ENCODE data around the gene SYT1.
"Not testable (repeated sequence)": the region's sequence is repeated elsewhere in the genome, so short reads cannot be mapped to it uniquely, and the experiment has no call there.

SYT1 gene

DNA sequence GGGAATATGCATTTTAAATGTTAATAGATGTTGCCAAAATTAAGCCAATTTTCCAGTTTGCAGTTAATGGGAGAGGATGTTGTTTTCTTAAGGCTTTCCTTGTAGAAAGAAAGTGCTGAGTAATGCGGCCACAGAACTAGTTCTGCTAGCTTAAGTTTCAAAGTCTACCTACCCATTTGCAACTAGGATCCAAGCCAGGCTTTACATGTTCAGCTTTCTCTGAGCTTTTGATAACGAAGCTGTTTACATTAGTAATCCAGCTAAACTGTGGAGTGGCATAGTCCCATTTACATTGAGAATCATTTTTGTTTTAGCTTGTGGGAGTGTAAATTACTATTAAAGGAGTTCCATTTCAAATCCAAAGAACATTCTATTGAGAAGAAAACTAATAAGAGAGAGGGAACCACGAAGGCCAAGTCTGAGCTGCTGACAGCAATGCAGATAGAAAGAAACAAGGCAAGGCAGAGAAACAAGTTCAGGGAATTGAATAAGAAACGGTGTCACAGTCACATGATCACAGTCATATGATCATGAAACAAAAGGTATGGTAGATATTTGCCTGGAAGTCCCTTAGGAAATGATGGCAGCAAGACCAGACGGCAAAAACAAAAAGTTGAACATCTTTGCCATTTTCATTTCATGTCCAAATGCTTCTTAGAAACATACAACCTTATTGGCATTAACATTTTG, 551.3 kb downstream of the SYT1 start:
- no peak for DNase-seq

DNA sequence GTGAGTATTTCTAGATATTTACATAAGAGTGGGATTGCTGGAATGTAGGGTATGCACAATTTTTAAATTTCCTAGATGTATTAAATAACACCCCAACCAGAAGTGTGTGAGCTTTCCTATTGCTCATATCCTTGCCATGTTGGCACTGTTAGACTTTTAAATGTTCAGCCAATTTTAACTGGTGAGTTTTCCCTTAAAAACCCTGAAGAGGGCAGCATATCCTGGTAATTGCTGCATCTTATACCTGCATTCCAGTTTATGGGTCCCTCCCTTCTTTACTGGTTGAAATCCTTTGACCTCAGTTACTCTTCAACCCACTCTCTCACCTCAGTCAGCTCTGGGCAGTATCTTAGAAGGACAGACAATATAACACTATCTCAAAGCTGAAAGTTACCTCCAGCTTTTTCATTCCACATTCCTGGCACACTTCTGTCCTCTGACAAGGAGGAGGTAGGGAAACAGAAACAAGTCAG, 555.6 kb downstream of the SYT1 start:
- DNase-seq = no peak

DNA sequence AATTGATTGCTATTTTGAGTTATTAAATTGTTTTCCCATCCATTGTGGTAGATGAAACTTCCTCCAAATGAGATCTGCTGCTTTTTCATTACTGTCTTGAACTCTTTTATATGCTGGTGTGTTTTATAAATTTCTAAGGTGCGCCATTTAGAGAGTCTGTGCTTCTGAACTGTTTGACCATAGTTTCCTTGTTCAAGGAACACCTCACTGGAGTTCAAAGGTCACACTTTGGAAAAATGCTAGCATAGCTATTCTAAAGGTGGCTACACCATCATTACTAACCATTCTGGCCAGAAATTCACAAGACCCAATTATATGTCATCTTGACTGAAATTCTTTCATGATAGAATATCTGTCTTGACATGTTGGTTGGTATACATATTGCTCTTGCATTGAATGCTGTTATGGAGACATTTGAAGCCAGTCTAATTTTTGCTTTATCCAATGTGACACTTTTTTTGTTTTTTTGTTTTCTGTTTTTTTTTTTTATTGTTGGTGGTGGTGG, 556.7 kb downstream of the SYT1 start:
- no peak for DNase-seq

DNA sequence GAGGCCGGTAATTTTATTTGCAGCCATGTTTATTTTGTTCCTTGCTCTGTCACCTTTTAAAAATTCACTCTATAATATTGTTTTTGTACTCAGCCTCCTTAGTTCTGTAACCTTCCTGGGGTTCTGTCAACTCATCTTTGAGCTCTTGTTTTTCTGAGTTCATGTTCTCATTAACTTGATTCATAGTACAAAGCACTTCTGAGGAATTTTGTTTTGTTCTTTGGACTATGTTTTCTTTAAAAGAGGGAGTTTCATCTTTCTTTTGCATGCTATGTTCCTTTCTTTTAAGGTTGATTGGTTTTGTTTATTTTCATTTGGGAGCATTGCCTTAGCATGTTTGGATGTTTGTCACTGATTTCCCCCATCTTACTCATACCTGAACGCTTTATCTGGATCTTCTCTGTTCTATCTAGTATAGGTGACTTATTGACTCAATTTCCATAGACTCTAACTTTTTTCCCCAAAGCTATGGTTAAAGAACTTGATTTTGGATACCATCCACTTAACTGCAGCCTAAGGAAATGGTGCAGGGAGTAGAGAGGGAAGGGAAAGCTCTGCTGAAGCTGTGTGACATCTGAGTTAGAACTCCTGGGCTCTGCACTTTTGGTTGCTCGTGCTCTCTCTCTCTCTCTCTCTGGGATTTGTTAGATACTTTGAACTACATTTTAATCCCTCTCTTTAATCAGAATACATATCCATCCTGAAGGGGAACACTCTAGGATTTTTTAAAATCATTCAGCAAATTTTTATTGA, 557.7 kb downstream of the SYT1 start:
- no peak for DNase-seq

DNA sequence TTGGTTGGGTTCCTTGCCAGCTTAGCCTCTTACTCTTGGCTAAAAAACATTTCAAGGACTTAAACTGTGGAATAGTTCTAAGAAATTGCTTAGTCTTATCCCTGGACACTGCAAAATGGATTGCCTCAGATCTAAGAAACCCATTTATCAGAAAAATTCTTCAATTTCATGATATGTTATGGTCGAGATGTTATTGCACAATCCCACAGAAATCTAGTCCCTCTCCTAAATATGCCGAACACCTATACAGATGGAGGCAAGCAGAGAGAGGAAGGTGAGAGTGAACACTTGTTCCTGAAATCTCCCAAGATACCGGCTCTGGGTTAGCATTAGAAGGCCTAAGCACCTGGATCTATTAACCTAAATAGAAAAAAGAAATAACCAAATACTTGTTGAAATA, 559.0 kb downstream of the SYT1 start:
- no peak for DNase-seq

DNA sequence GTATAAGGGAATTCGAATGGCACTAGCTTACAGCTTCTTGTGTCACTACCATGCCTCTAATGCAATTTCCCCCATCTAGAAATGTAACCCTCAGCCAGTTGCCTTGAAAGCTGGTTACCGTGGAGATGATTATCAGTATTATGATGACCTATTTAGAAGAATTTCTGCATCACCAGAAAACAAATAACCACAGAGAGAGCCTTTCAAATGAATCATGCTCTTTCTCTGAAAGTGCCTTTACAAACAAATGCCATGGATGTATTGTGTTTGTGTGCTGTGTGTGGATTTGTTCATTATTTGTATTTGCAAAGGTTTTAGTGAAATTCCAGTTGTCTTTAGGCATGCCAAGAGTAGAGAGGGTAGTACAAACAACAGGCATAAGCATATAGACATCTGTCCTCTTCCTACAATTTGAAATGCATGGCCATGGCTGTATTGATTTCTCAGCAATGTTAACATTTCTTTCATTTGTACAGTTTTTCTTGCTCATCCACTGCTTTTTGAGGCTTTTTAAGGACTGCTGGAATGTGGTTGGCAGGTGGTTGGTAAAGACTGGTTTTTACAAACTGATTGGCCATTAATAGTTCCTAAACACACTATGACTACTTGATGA, 559.6 kb downstream of the SYT1 start:
- no peak for DNase-seq

DNA sequence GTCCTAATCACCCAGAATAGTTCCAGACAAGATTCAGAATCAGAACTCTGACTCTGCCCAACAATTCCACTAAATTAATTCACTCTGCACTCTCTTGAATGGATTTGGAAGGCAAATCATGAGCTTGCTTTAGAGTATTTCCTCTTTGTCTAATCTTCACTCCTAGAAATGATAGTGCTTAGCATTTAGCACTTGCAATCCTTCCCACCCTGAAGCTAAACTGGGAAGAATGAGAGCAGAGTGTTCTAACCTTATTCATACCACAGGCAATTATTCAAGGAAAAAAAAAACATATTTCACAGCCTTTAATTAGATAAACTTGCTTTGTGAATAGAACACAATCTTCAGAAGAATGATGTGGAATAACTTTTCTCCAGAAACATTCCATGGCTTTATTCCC, 561.5 kb downstream of the SYT1 start:
- DNase-seq = no peak

DNA sequence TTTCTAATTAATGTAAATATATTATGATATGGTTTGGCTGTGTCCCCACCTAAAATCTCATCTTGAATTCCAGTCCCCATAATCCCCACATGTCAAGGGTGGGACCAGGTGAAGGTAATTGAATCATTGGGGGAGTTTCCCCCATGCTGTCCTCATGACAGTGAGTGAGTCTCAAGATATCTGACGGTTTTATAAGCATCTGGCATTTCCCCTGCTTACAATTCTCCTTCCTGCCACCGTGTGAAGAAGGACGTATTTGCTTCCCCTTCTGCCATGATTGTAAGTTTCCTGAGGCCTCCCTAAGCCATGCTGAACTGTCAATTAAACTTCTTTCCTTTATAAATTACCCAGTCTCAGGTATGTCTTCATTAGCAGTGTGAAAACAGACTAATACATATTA, 562.2 kb downstream of the SYT1 start:
- DNase-seq = not testable (repeated sequence)

DNA sequence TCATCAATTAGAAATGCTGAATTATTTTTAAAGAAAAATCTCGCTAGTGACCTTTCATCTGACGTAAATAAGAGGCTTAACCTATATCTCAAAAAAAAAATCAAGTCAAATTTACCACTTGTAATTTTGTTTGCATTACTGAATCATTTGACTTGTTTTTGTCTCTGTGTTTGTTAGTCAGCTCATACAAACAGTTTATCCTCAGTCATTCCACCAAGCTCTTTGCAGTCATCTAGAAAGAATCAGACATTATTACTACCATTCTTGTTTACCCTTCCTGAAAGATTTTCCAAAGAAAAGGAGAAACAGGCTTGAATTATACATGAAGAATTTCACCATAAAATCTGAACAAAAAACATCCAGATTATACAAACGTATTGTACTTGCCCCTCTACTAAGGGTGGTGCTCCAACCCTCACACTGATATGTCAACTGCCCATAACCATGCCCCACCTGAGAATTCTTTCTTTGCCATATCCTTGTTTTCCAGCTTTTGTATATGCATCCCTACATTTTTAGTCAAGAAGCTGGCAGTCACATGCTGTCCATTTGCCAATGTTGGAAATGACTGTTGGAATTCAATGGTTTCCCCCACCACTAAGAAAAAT, 569.0 kb downstream of the SYT1 start:
- DNase-seq = no peak

DNA sequence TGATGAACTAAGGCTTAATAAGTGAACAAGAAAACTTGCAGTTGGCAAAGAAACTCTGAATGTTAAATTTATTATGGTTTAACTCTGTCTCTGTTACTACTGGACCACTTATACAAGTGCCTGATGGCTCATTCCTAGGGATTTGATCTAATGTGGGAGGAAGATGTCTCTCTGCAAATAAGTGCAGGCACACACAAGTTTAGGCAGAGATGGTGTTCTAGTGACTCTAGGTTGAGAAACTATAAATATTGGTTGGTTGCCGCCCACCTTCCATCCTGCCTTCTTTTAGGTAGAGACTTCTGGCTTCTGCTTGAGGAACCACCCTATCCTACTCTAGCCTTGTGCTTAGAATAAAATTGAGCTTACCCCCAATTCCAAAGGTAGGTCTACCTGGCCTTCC, 570.0 kb downstream of the SYT1 start:
- DNase-seq = no peak

DNA sequence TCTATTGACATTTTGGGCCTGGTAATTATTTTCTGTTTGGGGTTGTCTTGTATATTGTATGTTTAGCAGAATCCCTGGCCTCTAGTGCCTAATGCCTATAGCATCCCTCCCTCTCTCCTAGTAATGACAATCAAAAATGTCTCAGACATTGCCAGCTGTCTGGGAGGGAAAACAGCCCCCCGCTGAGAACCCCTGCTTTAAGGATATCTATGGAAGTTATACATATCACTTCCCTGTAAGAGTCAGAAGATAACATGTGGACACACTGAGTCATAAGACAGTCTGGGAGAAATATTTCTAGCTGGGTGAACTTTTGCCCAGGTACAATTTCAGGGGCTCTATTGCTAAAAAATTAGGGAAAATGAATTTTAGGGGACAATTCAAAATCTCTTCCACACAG, 571.2 kb downstream of the SYT1 start:
- DNase-seq = no peak

DNA sequence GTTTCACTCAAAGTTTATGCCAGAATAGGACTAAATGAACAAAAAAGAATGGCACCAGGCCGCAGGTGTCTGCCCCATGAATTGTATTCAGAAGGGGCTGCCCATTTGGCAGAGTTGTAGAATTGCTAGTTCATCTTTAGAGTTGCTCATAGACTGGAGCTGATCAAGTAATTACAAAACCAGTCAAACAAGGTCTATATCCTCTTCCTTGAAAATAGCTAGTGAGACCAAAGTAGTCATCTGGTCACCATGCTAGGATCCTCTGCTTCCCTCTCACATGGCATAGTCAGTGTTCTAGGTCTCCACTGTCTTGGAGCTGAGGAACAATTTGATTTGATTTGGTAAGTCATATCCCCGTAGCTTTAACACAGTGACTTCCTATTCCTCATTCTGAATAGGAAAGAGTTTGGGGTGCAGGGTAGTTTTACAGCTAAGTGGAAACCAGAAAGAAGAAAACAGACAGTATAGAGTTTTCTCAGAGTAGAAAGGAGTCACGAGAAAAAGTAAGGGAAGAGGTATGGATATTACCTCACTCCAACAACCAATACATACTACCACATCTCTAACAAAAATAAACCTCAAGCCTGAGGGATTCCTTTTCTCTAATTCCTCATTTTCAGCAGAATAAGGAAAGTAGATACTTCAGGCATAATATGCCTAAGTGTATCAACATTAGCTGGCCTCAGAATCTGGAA, 574.1 kb downstream of the SYT1 start:
- no peak for DNase-seq

DNA sequence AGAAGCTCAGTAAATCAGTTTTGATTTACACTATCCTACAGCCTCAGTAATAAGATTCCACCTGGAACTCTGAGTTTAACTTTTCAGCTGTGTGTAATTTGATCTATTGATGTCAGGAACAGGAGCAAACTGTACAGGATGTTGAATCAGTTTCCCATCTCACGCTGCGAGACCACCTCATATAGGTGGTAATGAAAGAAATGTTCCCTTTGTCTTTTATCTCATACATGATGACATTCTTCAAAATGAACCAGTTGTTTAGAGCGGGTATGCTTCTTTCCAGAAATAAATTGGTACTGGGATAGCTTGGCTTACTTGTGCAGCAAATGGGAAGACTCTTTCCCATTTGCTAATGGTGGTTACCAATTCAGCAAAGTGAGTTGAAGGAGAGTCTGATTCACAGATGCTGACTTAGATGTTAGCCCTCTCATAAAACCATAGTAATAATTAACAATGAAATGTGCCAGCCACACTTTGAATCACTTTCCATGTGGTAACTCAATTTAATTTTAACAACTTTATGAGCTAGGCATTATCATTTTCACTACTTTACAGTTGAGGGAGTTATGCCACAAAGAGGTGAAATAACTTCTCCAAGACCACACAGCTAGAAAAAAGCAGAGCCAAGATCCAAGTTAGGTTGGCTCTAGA, 574.7 kb downstream of the SYT1 start:
- DNase-seq = no peak

DNA sequence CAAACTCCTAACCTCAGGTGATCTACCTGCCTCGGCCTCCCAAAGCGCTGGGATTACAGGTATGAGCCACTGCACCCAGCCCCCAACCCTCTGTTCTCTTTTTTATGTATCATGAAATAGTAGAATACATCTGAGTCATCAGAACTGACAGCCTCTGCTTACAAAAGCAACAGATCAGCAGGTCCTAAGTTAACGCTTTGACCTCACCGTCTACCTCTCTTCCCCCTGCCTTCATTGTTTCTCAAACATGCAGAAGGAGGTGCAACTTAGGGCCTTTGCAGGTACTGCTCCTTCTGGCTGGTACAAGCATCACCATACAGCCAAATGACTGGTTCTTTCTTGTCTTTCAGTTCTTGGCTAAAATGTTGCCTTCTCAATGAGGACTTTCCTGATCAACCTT, 577.0 kb downstream of the SYT1 start:
- no peak for DNase-seq

DNA sequence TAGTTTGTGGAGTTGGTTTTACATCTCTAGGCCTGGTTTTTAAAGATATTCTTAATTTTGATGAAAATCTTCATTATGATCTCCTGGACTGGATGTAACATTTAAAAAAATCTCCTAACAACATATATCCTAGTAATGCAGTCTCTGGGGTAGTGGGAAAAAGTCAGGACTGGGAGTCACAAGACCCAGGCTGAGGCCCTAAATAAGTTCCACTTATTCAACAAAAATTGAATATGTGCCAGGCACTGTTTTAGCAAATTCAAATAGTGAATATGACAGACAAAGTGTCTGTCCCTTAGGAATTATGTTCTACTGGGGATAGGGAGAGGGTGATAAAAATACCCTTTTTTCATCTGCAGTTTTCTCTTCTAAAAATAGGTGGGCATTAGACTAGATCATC, 577.8 kb downstream of the SYT1 start:
- DNase-seq = no peak

DNA sequence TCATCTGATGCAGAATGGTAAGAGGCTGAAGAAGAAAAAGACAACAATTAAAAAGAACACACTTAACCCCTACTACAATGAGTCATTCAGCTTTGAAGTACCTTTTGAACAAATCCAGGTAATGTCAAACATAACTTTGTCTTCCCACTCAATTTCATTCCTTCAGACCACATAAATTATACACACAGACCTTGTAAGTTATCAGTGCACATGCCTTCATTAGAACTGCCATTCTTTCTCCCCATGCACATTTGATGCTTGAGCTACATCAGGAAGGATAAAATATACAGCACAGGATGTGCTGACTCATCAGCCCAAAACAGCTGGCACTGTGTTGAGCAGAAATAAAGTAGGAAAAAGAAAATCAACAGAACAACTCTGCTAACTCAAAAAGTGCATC, 579.5 kb downstream of the SYT1 start:
- no peak for DNase-seq

DNA sequence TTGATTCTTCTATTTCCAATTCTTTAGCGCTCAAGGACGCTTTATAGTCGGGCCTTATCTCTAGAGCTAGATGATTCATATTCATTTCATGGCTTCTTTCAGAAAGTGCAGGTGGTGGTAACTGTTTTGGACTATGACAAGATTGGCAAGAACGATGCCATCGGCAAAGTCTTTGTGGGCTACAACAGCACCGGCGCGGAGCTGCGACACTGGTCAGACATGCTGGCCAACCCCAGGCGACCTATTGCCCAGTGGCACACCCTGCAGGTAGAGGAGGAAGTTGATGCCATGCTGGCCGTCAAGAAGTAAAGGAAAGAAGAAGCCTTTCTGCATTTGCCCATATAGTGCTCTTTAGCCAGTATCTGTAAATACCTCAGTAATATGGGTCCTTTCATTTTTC, 584.2 kb downstream of the SYT1 start:
- DNase-seq = no peak

DNA sequence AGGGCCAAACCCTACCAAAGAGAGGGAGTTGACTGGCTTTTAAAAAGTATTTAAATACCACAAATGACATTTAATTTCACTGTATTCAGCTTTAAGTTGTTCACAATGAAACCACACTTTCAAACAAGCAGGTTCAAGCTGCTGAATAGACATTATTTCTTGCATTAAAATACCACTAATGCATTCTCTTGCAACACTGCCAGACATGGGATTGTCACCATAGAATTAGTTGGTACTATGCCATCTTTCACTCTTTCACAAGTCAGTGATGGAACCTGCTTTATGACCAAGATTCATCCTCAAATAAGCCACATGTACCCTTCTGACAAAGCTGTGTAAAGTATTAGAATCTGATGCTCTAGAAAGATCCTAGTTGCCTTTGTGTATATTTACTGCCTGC, 586.8 kb downstream of the SYT1 start:
- no peak for DNase-seq

DNA sequence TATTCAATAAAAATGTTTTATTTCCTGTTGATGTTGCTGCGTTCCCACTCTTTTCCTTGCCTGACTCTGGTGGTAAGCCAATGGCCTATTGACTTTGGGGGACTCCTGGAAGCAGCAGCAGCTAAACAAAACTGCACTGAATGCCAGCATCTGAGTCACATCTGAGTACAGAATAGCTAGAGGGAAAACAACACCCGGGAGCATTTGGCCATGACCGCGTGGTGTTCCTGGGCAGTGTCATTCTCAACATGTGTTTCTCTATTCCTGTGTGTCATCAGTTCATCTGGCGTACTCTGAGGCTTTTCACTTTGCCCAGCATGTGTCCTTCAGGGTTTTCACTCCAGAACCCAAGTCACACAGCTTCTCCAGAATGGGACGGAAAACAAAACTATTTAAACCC, 587.4 kb downstream of the SYT1 start:
- DNase-seq = no peak

DNA sequence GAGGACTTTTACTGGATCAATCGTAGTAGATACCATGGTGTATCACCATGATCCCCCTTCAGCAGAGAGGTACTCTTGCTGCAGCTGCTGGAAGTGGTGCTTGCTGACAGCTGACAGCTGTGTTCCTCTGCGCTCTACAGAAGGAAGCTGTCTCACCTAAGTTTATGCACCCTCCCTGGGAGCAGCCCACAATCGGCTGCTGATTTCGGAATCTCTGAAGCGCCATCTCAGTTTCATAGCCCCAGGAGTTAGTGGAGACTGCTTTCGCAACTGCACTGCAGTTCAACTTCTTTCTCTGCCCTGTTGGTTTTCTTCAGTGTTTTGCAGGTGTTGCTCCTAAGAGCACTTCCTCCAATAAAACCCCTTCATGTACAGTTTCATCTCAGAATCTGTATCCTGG, 588.3 kb downstream of the SYT1 start:
- no peak for DNase-seq

DNA sequence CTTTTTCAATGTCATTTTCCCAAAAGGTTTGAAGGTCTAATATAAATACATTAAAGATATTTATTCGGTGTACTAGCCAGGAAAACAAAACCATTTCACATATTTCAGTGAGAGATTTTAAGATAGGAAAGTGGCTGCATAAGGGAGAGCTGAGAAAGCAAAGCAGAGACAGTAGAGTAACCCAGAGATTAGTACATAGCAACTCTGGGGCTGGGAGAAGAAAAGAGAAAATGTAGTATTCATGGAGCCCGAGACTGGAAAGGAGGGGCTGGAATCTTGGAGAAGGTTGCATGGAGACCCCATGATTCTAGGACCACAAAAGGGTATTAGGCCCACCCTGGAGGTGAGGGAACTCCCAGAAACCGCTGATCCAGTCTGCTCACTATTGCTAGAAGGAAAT, 589.2 kb downstream of the SYT1 start:
- DNase-seq = no peak

DNA sequence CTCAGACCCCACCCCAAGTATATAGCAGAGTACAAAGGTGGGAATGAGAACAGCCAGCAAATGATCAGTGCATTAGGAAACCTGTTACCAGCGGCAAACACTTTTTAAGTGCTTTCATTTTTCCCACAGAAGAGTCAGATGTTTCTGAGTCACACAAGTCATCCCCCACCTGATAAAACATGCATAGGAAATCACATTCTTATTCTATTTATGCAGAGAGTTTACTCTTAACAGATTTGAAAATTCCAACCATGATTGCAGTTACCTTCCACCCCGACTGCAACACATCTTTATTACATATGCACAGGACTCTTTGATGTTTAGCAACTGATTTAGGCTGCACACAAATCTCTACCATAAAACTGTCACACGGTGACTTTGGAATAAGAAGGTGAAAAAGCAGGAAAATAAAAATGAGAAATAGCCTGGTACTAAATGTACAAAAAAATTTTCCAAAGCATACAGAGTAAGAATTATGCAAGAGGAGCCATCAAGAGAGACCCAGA, 589.8 kb downstream of the SYT1 start:
- DNase-seq = no peak

Data from activated CD4-positive, alpha-beta T cell treated with anti-CD3 and anti-CD28 coated beads for 1 hour (primary cell).